Caco-2 (cell line): ENCODE results near the gene RCL1. TPM values are rescaled to one million over a fixed set of nuclear protein-coding genes. Genes with fewer than 3 reads are reported as not detected.

Experiments used
- BruUV-seq: library from RNA; stranded (reverse); fragments of 400-500 nt; replicated peaks from 2 replicates; lab custom pipeline; 2021; lab: Mats Ljungman, UMichigan
- CTCF ChIA-PET: fragments of 300-600 bp; sonication (Branson Sonifier 250); formaldehyde crosslinking; loops from one replicate; lab custom pipeline; 2022; ENCODE audit warnings: antibody characterized with exemption; lab: Charles Lee
- POLR2A ChIA-PET: fragments of 300-600 bp; sonication (Branson Sonifier 250); formaldehyde crosslinking; loops from one replicate; lab custom pipeline; 2022; ENCODE audit warnings: antibody characterized with exemption; lab: Charles Lee
- DNase-seq, 2 experiments: peaks; one replicate each; pipeline versions ENCODE4 v3.0.0 to v3.0.0-alpha.2; 2020 to 2022
- H3K27me3 ChIP-seq: replicated peaks from 2 replicates; pipeline ENCODE4 v1.6.0; 2011; ENCODE audit warnings: low read length; ENCODE audit not compliant: control insufficient read depth, insufficient read depth
- H3K36me3 ChIP-seq: 2 replicates; pipeline ENCODE4 v1.5.1; 2011; ENCODE audit warnings: low read length; ENCODE audit not compliant: control insufficient read depth, insufficient read depth
- H3K4me1 ChIP-seq: fragments of 250-450 bp; sonication (Bioruptor Pico); 2 replicates; pipeline ENCODE4 v1.5.1; 2020; ENCODE audit warnings: mild to moderate bottlenecking
- H3K4me3 ChIP-seq: 2 replicates; pipeline ENCODE4 v1.5.1; 2011; ENCODE audit warnings: low read depth, mild to moderate bottlenecking, control low read depth, low read length
- H3K9me3 ChIP-seq: fragments of 250-450 bp; sonication (Bioruptor Pico); 2 replicates; pipeline ENCODE4 v1.5.1; 2020; ENCODE audit warnings: mild to moderate bottlenecking, moderate library complexity
- H3K27ac Mint-ChIP-seq: one replicate; pipeline ENCODE4 v1.8.0; 2022; ENCODE audit warnings: mixed read lengths; ENCODE audit not compliant: unreplicated experiment
- H3K27me3 Mint-ChIP-seq: one replicate; pipeline ENCODE4 v1.8.0; 2022; ENCODE audit warnings: mixed read lengths; ENCODE audit not compliant: insufficient read depth, unreplicated experiment
- H3K36me3 Mint-ChIP-seq: one replicate; pipeline ENCODE4 v1.8.0; 2022; ENCODE audit warnings: mild to moderate bottlenecking, mixed read lengths; ENCODE audit not compliant: insufficient read depth, unreplicated experiment
- H3K4me1 Mint-ChIP-seq: one replicate; pipeline ENCODE4 v1.8.0; 2022; ENCODE audit warnings: low read depth, mixed read lengths; ENCODE audit not compliant: unreplicated experiment
- H3K4me3 Mint-ChIP-seq: one replicate; pipeline ENCODE4 v1.8.0; 2022; ENCODE audit warnings: mild to moderate bottlenecking, moderate library complexity, mixed read lengths; ENCODE audit not compliant: unreplicated experiment
- H3K9me3 Mint-ChIP-seq: one replicate; pipeline ENCODE4 v1.8.0; 2022; ENCODE audit warnings: mixed read lengths; ENCODE audit not compliant: unreplicated experiment
- CTCF ChIP-seq, 2 experiments: fragments of 200-600 bp in 1 of 2; IDR thresholded peaks; 1 replicate in 1 of 2; 2 replicates in 1 of 2; pipeline versions ENCODE4 v1.5.1 to v1.8.0; 2011 to 2022; ENCODE audit warnings: antibody characterized with exemption in 1 of 2, control low read depth in 1 of 2, inconsistent platforms in 1 of 2, low read depth in 1 of 2, low read length in 1 of 2, mild to moderate bottlenecking in 1 of 2, moderate library complexity in 1 of 2; ENCODE audit not compliant: insufficient read depth in 1 of 2, severe bottlenecking in 1 of 2, unreplicated experiment in 1 of 2
- intact Hi-C: fragments of 100-400 bp; cut with micrococcal nuclease; formaldehyde crosslinking; loops from one replicate; pipeline ENCODE4 v1.10.0; 2022; ENCODE audit not compliant: unreplicated experiment
- total RNA-seq: library from RNA; stranded (reverse); gene quantifications from 2 replicates; pipeline ENCODE4 v1.2.3, GENCODE V29; 2022

Gene RCL1
- total RNA-seq, 1 experiment from 2014 or later, result 15.7 TPM

- Mint-ChIP-seq H3K27ac (no peak overlapping the region), H3K9me3 (peaks cover 17% of the 10 kb centered on the region), H3K4me1 (no peaks in the 10 kb centered on the region), H3K27me3 (no peaks in the 10 kb centered on the region), H3K36me3 (no peaks in the 10 kb centered on the region), H3K4me3 (no peak overlapping the region)
- Histone ChIP-seq H3K4me3 (no peak overlapping the region), H3K4me1 (no peaks in the 10 kb centered on the region), H3K36me3 (no peaks in the 10 kb centered on the region), H3K27me3 (no peaks in the 10 kb centered on the region), H3K9me3 (0 out of 2 replicates have a peak, but pooled peaks cover 6% of the 10 kb centered on the region)
- no TSS peak for BruUV-seq
- POLR2A ChIA-PET, result no interaction called here
- TF ChIP-seq CTCF (IDR thresholded peaks at IDR 0.05; ENCODE audit: insufficient read depth in 1 of 2, low read depth in 1 of 2, low read length in 1 of 2, severe bottlenecking in 1 of 2, unreplicated experiment in 1 of 2), result no peak
- CTCF ChIA-PET, result interaction anchor here (0.7 kb wide), 1 partner anchor 540 kb away, joined by 5 read pairs; no protein-coding TSS in a partner anchor
- intact Hi-C loops, result no loop called here
- DNase-seq, result no peak
Observed at GRCh38 chr9:4810565-4810964, 17.8 kb downstream of the RCL1 start.

- CTCF ChIA-PET, result no interaction called here
- peaks cover 4% of the 10 kb centered on the region for H3K9me3 Mint-ChIP-seq
- TF ChIP-seq CTCF (IDR thresholded peaks at IDR 0.05; ENCODE audit: insufficient read depth in 1 of 2, low read depth in 1 of 2, low read length in 1 of 2, severe bottlenecking in 1 of 2, unreplicated experiment in 1 of 2), result no peak
Observed at GRCh38 chr9:4811824-4812223, 19.1 kb downstream of the RCL1 start.

GRCh38 chr9:4812858-4813257 lies 20.1 kb downstream of the RCL1 start:
- intact Hi-C loops, result no loop called here
- Mint-ChIP-seq H3K4me3 (no peak overlapping the region), H3K36me3 (no peaks in the 10 kb centered on the region), H3K4me1 (no peaks in the 10 kb centered on the region), H3K27ac (no peak overlapping the region), H3K27me3 (no peaks in the 10 kb centered on the region), H3K9me3 (no peaks in the 10 kb centered on the region)
- ChIA-PET POLR2A (no interaction called here), CTCF (no interaction called here)
- no TSS peak for BruUV-seq
- Histone ChIP-seq H3K36me3 (no peaks in the 10 kb centered on the region), H3K4me1 (no peaks in the 10 kb centered on the region), H3K4me3 (no peak overlapping the region), H3K27me3 (no peaks in the 10 kb centered on the region), H3K9me3 (no peaks in the 10 kb centered on the region)
- no peak for DNase-seq
- TF ChIP-seq CTCF (IDR thresholded peaks at IDR 0.05; ENCODE audit: insufficient read depth in 1 of 2, low read depth in 1 of 2, low read length in 1 of 2, severe bottlenecking in 1 of 2, unreplicated experiment in 1 of 2), result no peak

More at GRCh38 chr9:4811824-4812223, 19.1 kb downstream of the RCL1 start:
- no TSS peak for BruUV-seq
- Histone ChIP-seq H3K27me3 (no peaks in the 10 kb centered on the region), H3K4me1 (no peaks in the 10 kb centered on the region), H3K9me3 (0 out of 2 replicates have a peak, but pooled peaks cover under 1% of the 10 kb centered on the region), H3K4me3 (no peak overlapping the region), H3K36me3 (no peaks in the 10 kb centered on the region)
- H3K27me3 Mint-ChIP-seq, result no peaks in the 10 kb centered on the region
- DNase-seq, result no peak
- no peaks in the 10 kb centered on the region for H3K4me1 Mint-ChIP-seq
- intact Hi-C loops, result no loop called here
- POLR2A ChIA-PET, result no interaction called here
- no peak overlapping the region for H3K27ac Mint-ChIP-seq
- no peak overlapping the region for H3K4me3 Mint-ChIP-seq
- no peaks in the 10 kb centered on the region for H3K36me3 Mint-ChIP-seq
